HepG2 (cell line): ENCODE results near the gene CHN1. TPM values are rescaled to one million over a fixed set of nuclear protein-coding genes. Genes with fewer than 3 reads are reported as not detected.

Experiments
- ATAC-seq: fragments of 200-7000 bp; cut with Tn5 transposase; 3 replicates; pipeline ENCODE4 v1.9.1; 2020; ENCODE audit warnings: mild to moderate bottlenecking, moderate library complexity
- BruUV-seq: library from RNA; stranded (reverse); fragments of 400-500 nt; replicated peaks from 2 replicates; lab custom pipeline; 2021; lab: Mats Ljungman, UMichigan
- CTCF ChIA-PET: fragments of 300-600 bp; formaldehyde crosslinking; extraction: SDS; loops from one replicate; lab custom pipeline; 2021; ENCODE audit warnings: low total read pairs, inconsistent platforms, low intra/inter-chr PET ratio; lab: Yijun Ruan, JAX
- POLR2A ChIA-PET: fragments of 350-600 bp; sonication (Branson Sonifier 250); formaldehyde crosslinking; loops from one replicate; lab custom pipeline; 2020; ENCODE audit warnings: antibody characterized with exemption, inconsistent platforms; lab: Yijun Ruan, JAX
- DNase-seq: peaks from one replicate; pipeline ENCODE4 v3.0.0-alpha.2; 2015; ENCODE audit warnings: low spot score
- FAIRE-seq: peaks from 3 replicates; lab custom pipeline; 2011; peaks lifted over from hg19 to GRCh38; lab: Jason Lieb, UNC
- H2AFZ ChIP-seq: one replicate; pipeline ENCODE4 v1.6.1; 2011; ENCODE audit warnings: low read length, inconsistent platforms
- H3K27ac ChIP-seq: fragments of 300-600 bp; 3 replicates; pipeline ENCODE4 v1.8.0; 2011; ENCODE audit warnings: mixed run types, mild to moderate bottlenecking, mixed read lengths, low read length, inconsistent platforms; ENCODE audit not compliant: insufficient read depth; ENCODE audit errors: extremely low read length
- H3K27me3 ChIP-seq, 2 experiments: fragments of 200-600 bp in 1 of 2; 2 replicates in 1 of 2; 3 replicates in 1 of 2; pipeline versions ENCODE4 v1.6.0 to v1.8.0; 2011; ENCODE audit warnings: low read length in 2 of 2, mild to moderate bottlenecking in 2 of 2, moderate library complexity in 2 of 2, inconsistent platforms in 1 of 2; ENCODE audit not compliant: insufficient read depth in 2 of 2, control insufficient read depth in 1 of 2
- H3K36me3 ChIP-seq, 2 experiments: fragments of 200-600 bp in 1 of 2; replicated peaks in 1 of 2; 2 replicates in 1 of 2; 3 replicates in 1 of 2; pipeline versions ENCODE4 v1.5.1 to v1.8.0; 2011; ENCODE audit warnings: low read length in 2 of 2, inconsistent platforms in 1 of 2; ENCODE audit not compliant: insufficient read depth in 2 of 2, control insufficient read depth in 1 of 2
- H3K4me1 ChIP-seq: 2 replicates; pipeline ENCODE4 v1.5.1; 2012; ENCODE audit warnings: low read length, inconsistent platforms; ENCODE audit not compliant: insufficient read depth
- H3K4me2 ChIP-seq: 2 replicates; pipeline ENCODE4 v1.6.0; 2011; ENCODE audit warnings: low read depth, low read length, inconsistent platforms
- H3K4me3 ChIP-seq, 3 experiments: fragments of 200-600 bp in 1 of 3; sonication (generic), shearing (Covaris generic) in 1 of 3; replicated peaks in 1 of 3; 2 replicates each; pipeline ENCODE4 v1.5.1; 2011 to 2016; ENCODE audit warnings: low read length in 3 of 3, inconsistent platforms in 2 of 3, low read depth in 2 of 3, mild to moderate bottlenecking in 2 of 3, control low read depth in 1 of 3, mixed read lengths in 1 of 3; ENCODE audit not compliant: insufficient read depth in 1 of 3
- H3K79me2 ChIP-seq: one replicate; pipeline ENCODE4 v1.6.1; 2011; ENCODE audit warnings: low read length, inconsistent platforms; ENCODE audit not compliant: insufficient read depth
- H3K9ac ChIP-seq: 2 replicates; pipeline ENCODE4 v1.6.0; 2011; ENCODE audit warnings: mild to moderate bottlenecking, low read depth, low read length, inconsistent platforms; ENCODE audit not compliant: insufficient read depth
- H3K9me3 ChIP-seq: 2 replicates; pipeline ENCODE4 v1.5.1; 2012; ENCODE audit warnings: mild to moderate bottlenecking, low read length
- H4K20me1 ChIP-seq: 2 replicates; pipeline ENCODE4 v1.6.0; 2011; ENCODE audit warnings: inconsistent platforms, mild to moderate bottlenecking, low read length, moderate library complexity; ENCODE audit not compliant: insufficient read depth
- GPN1 ChIP-seq: sonication (generic); formaldehyde crosslinking; IDR thresholded peaks from 2 replicates; pipeline ENCODE4 v1.5.1; 2020; ENCODE audit warnings: missing genetic modification reagents, borderline replicate concordance
- KDM2A ChIP-seq: sonication (generic); formaldehyde crosslinking; IDR thresholded peaks from 2 replicates; pipeline ENCODE4 v1.4.0; 2020; ENCODE audit warnings: low read depth, missing genetic modification reagents, borderline replicate concordance
- PAX8 ChIP-seq: sonication (generic); formaldehyde crosslinking; IDR thresholded peaks from 2 replicates; pipeline ENCODE4 v1.8.0; 2022; ENCODE audit warnings: mild to moderate bottlenecking, missing genetic modification reagents, borderline replicate concordance
- RARG ChIP-seq: sonication (generic); formaldehyde crosslinking; IDR thresholded peaks from 2 replicates; pipeline ENCODE4 v1.4.0; 2020; ENCODE audit warnings: low read depth, mild to moderate bottlenecking, missing genetic modification reagents
- SKIL ChIP-seq: sonication (generic); formaldehyde crosslinking; IDR thresholded peaks from 2 replicates; pipeline ENCODE4 v1.8.0; 2022; ENCODE audit warnings: missing genetic modification reagents, mild to moderate bottlenecking, moderate library complexity, borderline replicate concordance
- SMAD1 ChIP-seq: sonication (generic); formaldehyde crosslinking; IDR thresholded peaks from 2 replicates; pipeline ENCODE4 v1.4.0; 2020; ENCODE audit warnings: missing genetic modification reagents, low read depth, mild to moderate bottlenecking, borderline replicate concordance
- ZKSCAN5 ChIP-seq: sonication (generic); formaldehyde crosslinking; IDR thresholded peaks from 2 replicates; pipeline ENCODE4 v1.5.1; 2020; ENCODE audit warnings: mild to moderate bottlenecking, missing genetic modification reagents
- ZNF33A ChIP-seq: sonication (generic); formaldehyde crosslinking; IDR thresholded peaks from 2 replicates; pipeline ENCODE4 v1.5.1; 2020; ENCODE audit warnings: missing genetic modification reagents, mild to moderate bottlenecking, moderate library complexity, borderline replicate concordance
- ZNF770 ChIP-seq: sonication (generic); formaldehyde crosslinking; IDR thresholded peaks from 2 replicates; pipeline ENCODE4 v1.5.0; 2020; ENCODE audit warnings: mild to moderate bottlenecking, missing genetic modification reagents
- WGBS: methylation state at CpG from one replicate; pipeline ENCODE4 v1.1.6; 2017; ENCODE audit warnings: low lambda C conversion rate; 5-methylcytosine and 5-hydroxymethylcytosine counted together
- in situ Hi-C: cut with HindIII; loops from 2 replicates; pipeline ENCODE4 v1.10.0; 2017; ENCODE audit warnings: low pct_unique_long_range_greater_than_20kb; ENCODE audit not compliant: extremely low pct_ligation_motif_present
- intact Hi-C: fragments of 100-400 bp; cut with micrococcal nuclease; formaldehyde crosslinking; loops from one replicate; pipeline ENCODE4 v1.10.0; 2022; ENCODE audit not compliant: unreplicated experiment
- polyA plus RNA-seq, 8 experiments: library from polyadenylated mRNA; depleted of rRNA in 3 of 8; stranded (reverse) in 7 of 8; unstranded in 1 of 8; fragments of >200 nt; fragmentation: Illumina TruSeq in 4 of 8; extraction: Trizol in 4 of 8; gene quantifications; 2 replicates each; pipeline versions ENCODE4 v1.2.1 to v1.2.3, GENCODE V29; 2011 to 2016; ENCODE audit warnings: low read depth in 4 of 8, missing spikeins in 1 of 8, mixed read lengths in 1 of 8; ENCODE audit not compliant: insufficient read depth in 1 of 8
- total RNA-seq, 5 experiments: library from RNA; depleted of rRNA; stranded (reverse); fragments of >200 nt; fragmentation: Illumina TruSeq; extraction: Trizol; gene quantifications; 2 replicates each; pipeline ENCODE4 v1.2.3, GENCODE V29; 2016; ENCODE audit warnings: low read depth in 1 of 5

Gene CHN1
- total and polyA plus RNA-seq, 2 of the 13 experiments (the other 11 are each of a cell fraction or from before 2014, with no cell fraction given), result 2.8 to 3.5 TPM

GRCh38 chr2:174807931-174808330, 197.2 kb downstream of the CHN1 start:
- in situ Hi-C loops (no loop called here), intact Hi-C loops (no loop called here)
- H2AFZ ChIP-seq, result no peak overlapping the region
- ATAC-seq (no peak), DNase-seq (no peak), FAIRE-seq (no peak)
- H3K27ac ChIP-seq, result no peak overlapping the region
- no peaks in the 10 kb centered on the region for H3K9me3 ChIP-seq
- no peaks in the 10 kb centered on the region for H3K27me3 ChIP-seq
- BruUV-seq, result no TSS peak
- CTCF ChIA-PET, result no interaction called here
- no peak overlapping the region for H3K4me3 ChIP-seq
- no peak for TF ChIP-seq ZNF770
- no peak for TF ChIP-seq GPN1 (CRISPR knock-in tag)
- no peak for TF ChIP-seq ZKSCAN5 (CRISPR knock-in tag)
- no peak for TF ChIP-seq ZNF33A (CRISPR knock-in tag)
- no peak for TF ChIP-seq KDM2A (CRISPR knock-in tag)
- TF ChIP-seq RARG (CRISPR knock-in tag), result no peak
- no peak for TF ChIP-seq SKIL (CRISPR knock-in tag)
- TF ChIP-seq PAX8 (CRISPR knock-in tag), result no peak
- no peak for TF ChIP-seq SMAD1
- no peaks in the 10 kb centered on the region for H4K20me1 ChIP-seq
- H3K4me1 ChIP-seq, result no peaks in the 10 kb centered on the region
- no peaks in the 10 kb centered on the region for H3K79me2 ChIP-seq
- no peaks in the 10 kb centered on the region for H3K36me3 ChIP-seq
- POLR2A ChIA-PET, result no interaction called here
- no peak overlapping the region for H3K9ac ChIP-seq
- WGBS, result 51% methylated on average over 1 of the region's 1 CpG
- no peak overlapping the region for H3K4me2 ChIP-seq
